ENCODE measurements around the gene FBXW8. TPM values are rescaled to one million over a fixed set of nuclear protein-coding genes. Genes with fewer than 3 reads are reported as not detected.

Gene FBXW8
- total and polyA plus RNA-seq, 2 donors (not counting 3 experiments of a cell fraction or from before 2014, with no cell fraction given), result 15.4 TPM

GRCh38 chr12:116870306-116870705 lies 40.4 kb upstream of the FBXW8 start:
- ChIA-PET POLR2A (no interaction called here), CTCF (interaction anchor here (1.4 kb wide), 2 partner anchors 12 to 13 kb away, joined by 4 to 5 read pairs; no protein-coding TSS in a partner anchor)
- Histone ChIP-seq H3K27ac (ENCODE audit: insufficient read depth, low read depth, low read length) (no peak overlapping the region), H3K27me3 (ENCODE audit: control insufficient read depth in 2 of 2, insufficient read depth in 2 of 2, low read length in 2 of 2) (peaks cover 1 to 6% of the 10 kb centered on the region in 2 experiments), H3K4me2 (ENCODE audit: insufficient read depth, low read length) (no peak overlapping the region), H3K79me2 (ENCODE audit: control insufficient read depth, insufficient read depth, low read length) (no peaks in the 10 kb centered on the region), H3K9ac (replicated peaks; ENCODE audit: extremely low read depth, insufficient read depth, low read length) (no peak overlapping the region), H2AFZ (ENCODE audit: low read depth, low read length) (no peak overlapping the region), H3K4me3 (replicated peaks in 1 of 3; ENCODE audit: insufficient read depth in 1 of 3, low read depth in 1 of 3, low read length in 3 of 3) (no peak overlapping the region), H3K9me1 (replicated peaks; ENCODE audit: control insufficient read depth, extremely low read depth, insufficient read depth, low read length) (no peaks in the 10 kb centered on the region), H3K36me3 (ENCODE audit: control insufficient read depth in 2 of 2, extremely low read depth in 1 of 2, insufficient read depth in 2 of 2, low read length in 2 of 2) (no peaks in the 10 kb centered on the region), H4K20me1 (replicated peaks; ENCODE audit: control insufficient read depth, extremely low read depth, insufficient read depth, low read length) (no peaks in the 10 kb centered on the region), H3K9me3 (replicated peaks; ENCODE audit: control insufficient read depth, insufficient read depth, low read length) (no peaks in the 10 kb centered on the region), H3K4me1 (ENCODE audit: control insufficient read depth, extremely low read depth, insufficient read depth, low read length) (no peaks in the 10 kb centered on the region)
- dilution Hi-C loops (cut with MboI; ENCODE audit: extremely low pct_ligation_motif_present, low sequenced_read_pairs) (no loop called here), intact Hi-C loops (cut with micrococcal nuclease) (no loop called here)
- FAIRE-seq (no peak), DNase-seq (ENCODE audit: low read depth, low spot score) (no peak)
- BruUV-seq (replicated peaks), result no TSS peak
- TF ChIP-seq GATA2 (IDR thresholded peaks at IDR 0.05; ENCODE audit: insufficient read depth, insufficient read length, low read depth, low read length) (no peak), CTCF (IDR thresholded peaks at IDR 0.05; ENCODE audit: extremely low read depth in 1 of 2, insufficient read depth in 1 of 2, low read depth in 1 of 2, low read length in 2 of 2) (no peak), POLR2A (IDR thresholded peaks at IDR 0.05; ENCODE audit: low read depth, low read length) (no peak), EZH2 (IDR thresholded peaks at IDR 0.05; ENCODE audit: borderline replicate concordance, low read depth, low read length, severe bottlenecking) (no peak), MYC (IDR thresholded peaks at IDR 0.05; ENCODE audit: low read depth, low read length) (no peak)

DNA sequence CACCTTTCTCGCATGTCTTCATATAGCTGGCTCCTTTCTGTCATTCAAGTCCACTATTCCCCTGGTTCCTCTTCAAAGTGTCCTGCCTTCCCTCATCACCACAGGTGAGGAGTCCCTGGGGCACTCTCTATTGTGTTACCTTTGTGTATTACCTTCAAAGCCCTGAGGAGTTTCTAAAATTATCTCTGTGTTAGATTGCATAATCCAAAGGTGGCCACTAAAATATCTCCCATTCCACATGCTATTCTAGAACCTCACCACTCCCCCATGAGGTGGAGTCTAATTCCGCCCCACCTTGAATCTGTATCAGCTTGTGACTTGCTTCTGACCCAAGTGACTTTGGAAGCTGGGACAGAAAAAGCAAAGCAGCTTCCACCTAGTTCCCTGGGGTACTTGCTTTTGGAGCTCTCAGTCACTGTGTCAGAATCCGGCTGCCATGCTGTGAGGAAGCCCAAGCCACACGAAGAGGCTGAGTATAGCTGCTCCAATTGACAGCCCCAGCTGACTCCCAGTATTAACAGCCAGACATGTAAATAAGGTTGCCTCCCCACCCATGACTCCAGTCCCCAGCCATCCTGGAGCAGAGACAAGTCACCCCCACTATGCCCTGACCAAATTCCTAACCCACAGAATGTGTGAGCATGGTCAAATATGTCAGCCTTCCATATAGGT lies 36.3 kb upstream of the FBXW8 start:
- Histone ChIP-seq H3K79me2 (ENCODE audit: control insufficient read depth, insufficient read depth, low read length) (no peaks in the 10 kb centered on the region), H3K9ac (replicated peaks; ENCODE audit: extremely low read depth, insufficient read depth, low read length) (no peak overlapping the region), H2AFZ (ENCODE audit: low read depth, low read length) (no peak overlapping the region), H4K20me1 (replicated peaks; ENCODE audit: control insufficient read depth, extremely low read depth, insufficient read depth, low read length) (no peaks in the 10 kb centered on the region), H3K9me1 (replicated peaks; ENCODE audit: control insufficient read depth, extremely low read depth, insufficient read depth, low read length) (no peaks in the 10 kb centered on the region), H3K27me3 (ENCODE audit: control insufficient read depth in 2 of 2, insufficient read depth in 2 of 2, low read length in 2 of 2) (peaks cover 30 to 41% of the 10 kb centered on the region in 2 experiments), H3K36me3 (ENCODE audit: control insufficient read depth in 2 of 2, extremely low read depth in 1 of 2, insufficient read depth in 2 of 2, low read length in 2 of 2) (no peaks in the 10 kb centered on the region), H3K9me3 (replicated peaks; ENCODE audit: control insufficient read depth, insufficient read depth, low read length) (no peaks in the 10 kb centered on the region), H3K4me2 (ENCODE audit: insufficient read depth, low read length) (no peak overlapping the region), H3K4me1 (ENCODE audit: control insufficient read depth, extremely low read depth, insufficient read depth, low read length) (no peaks in the 10 kb centered on the region), H3K4me3 (replicated peaks in 1 of 3; ENCODE audit: insufficient read depth in 1 of 3, low read depth in 1 of 3, low read length in 3 of 3) (no peak overlapping the region), H3K27ac (ENCODE audit: insufficient read depth, low read depth, low read length) (no peak overlapping the region)
- intact Hi-C loops (cut with micrococcal nuclease), result no loop called here
- POLR2A ChIA-PET, result no interaction called here
- TF ChIP-seq POLR2AphosphoS5 (IDR thresholded peaks at IDR 0.05; ENCODE audit: insufficient read depth, low read depth, low read length), result no peak
- no peak for TF ChIP-seq EZH2 (IDR thresholded peaks at IDR 0.05; ENCODE audit: borderline replicate concordance, low read depth, low read length, severe bottlenecking)
- TF ChIP-seq GATA2 (IDR thresholded peaks at IDR 0.05; ENCODE audit: insufficient read depth, insufficient read length, low read depth, low read length), result no peak
- TF ChIP-seq MYC (IDR thresholded peaks at IDR 0.05; ENCODE audit: low read depth, low read length), result no peak
- TF ChIP-seq FOS (IDR thresholded peaks at IDR 0.05; ENCODE audit: borderline replicate concordance, insufficient read depth, low read length), result no peak
- no peak for TF ChIP-seq POLR2A (IDR thresholded peaks at IDR 0.05; ENCODE audit: low read depth, low read length)
- no peak for TF ChIP-seq JUN (IDR thresholded peaks at IDR 0.05; ENCODE audit: borderline replicate concordance, insufficient read depth, insufficient read length, low read depth)
- no peak for TF ChIP-seq CTCF (IDR thresholded peaks at IDR 0.05; ENCODE audit: extremely low read depth in 1 of 2, insufficient read depth in 1 of 2, low read depth in 1 of 2, low read length in 2 of 2)
- TF ChIP-seq MAX (IDR thresholded peaks at IDR 0.05; ENCODE audit: insufficient read depth, insufficient read length), result no peak
- CTCF ChIA-PET, result no interaction called here
- dilution Hi-C loops (cut with MboI; ENCODE audit: extremely low pct_ligation_motif_present, low sequenced_read_pairs), result no loop called here
- no peak for FAIRE-seq
- DNase-seq (ENCODE audit: low read depth, low spot score), result no peak
- no TSS peak for BruUV-seq (replicated peaks)

All from endothelial cell of umbilical vein (primary cell).